T-helper 1 cell treated with Interleukin-12 subunit alpha and Interleukin-12 subunit beta and Interleukin-4 antibody, amounts not matched to agents 30 ng/mL and 1 ng/mL, for 36 hours (primary cell): ENCODE data around the gene ARHGEF4. TPM values are rescaled to one million over a fixed set of nuclear protein-coding genes. Genes with fewer than 3 reads are reported as not detected.

Source experiments
- intact Hi-C: fragments of 100-400 bp; cut with micrococcal nuclease; formaldehyde crosslinking; loops from one replicate; pipeline ENCODE4 v1.15.1; 2024
- total RNA-seq: library from RNA; stranded (reverse); gene quantifications from 2 replicates; pipeline ENCODE4 v1.2.3, GENCODE V29; 2022

The ARHGEF4 gene
- total RNA-seq, 1 donor from 2014 or later, result 0.37 TPM

DNA sequence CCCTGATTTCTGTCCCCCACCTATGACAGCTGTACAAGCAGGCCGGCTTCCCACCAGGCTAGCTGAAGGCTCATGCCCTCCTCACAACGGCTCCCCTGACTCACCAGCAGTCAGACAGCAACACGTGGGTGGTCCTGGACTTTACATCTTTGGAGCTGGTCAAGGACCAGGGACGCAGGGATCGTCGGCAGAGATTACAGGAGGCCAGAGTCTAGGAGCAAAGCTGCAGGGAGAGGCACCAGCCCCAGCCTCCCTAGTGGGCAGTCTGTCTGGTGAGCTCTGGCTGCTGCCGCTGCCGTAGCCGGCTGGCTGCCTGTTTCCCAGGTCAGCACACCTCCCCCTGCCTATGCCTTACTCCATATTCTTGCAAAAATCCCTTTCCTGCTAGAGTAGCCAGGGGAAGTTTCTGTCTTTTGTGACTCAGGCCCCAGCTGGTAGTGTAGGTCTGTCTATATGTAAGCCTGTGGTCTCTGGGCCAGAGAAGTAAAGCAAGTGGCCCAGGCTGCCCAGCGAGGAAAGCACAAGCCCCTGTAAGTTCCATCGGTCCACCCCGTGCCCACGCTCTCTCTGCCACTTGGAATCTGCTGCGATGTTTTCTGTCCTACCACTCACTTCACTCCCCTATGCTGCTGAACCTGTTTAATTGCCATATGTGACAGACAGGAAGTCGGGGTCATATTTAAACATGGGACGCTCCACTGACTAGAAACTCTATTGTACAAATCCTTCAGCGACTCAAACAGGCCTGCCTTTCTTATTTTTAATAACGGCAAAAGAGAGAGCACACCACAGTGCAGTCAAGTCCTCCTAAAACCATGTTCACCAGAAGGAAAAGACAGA is 2.4 kb upstream of the ARHGEF4 start:
- intact Hi-C loops, result no loop called here

DNA sequence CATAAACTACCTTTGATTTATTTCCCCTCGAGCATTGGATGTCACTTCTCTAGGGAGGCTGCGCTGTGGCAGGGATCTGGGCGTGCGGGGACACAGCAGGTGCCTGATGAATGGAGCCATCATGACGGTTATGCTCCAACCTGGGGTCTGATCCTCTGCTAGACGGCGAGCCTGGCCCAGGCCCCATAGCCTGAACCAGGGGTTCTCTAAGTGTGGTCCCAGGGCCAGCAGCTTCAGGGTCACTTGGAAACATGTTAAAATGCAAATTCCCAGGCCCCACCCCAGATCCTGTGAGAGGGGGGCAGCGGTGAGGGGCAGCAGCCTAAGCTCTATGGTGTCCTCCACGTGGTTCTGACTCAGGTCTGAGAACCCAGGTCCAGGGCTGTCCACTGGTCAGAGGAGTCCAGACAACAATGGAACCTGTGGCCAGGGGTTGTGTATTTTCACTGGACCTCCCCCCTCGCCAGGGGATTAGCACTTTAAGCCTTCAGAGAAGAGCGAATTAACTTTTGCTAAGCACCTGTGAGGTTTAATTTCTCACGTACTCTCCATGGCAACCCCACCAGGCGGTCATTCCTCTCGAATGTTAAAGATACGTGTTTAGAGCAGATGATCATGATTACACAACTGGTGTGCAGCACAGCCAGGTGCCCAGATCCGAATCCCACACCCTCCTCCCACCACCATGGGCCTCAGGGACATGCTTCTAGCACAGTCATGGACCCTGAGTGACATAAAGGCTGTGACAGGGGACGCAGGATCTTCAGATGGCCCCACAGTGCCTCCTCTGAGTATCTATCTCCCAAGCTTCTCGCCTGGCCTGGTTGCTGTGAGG is 1.6 kb upstream of the ARHGEF4 start:
- intact Hi-C loops, result no loop called here

- intact Hi-C loops, result loop anchor here (1.0 to 2.0 kb wide), 2 partner anchors 11 to 19 kb away; no protein-coding TSS in a partner anchor
These were observed 1.0 kb upstream of the ARHGEF4 start for GRCh38 chr2:130835766-130836015.

- intact Hi-C loops, result loop anchor here (2.0 kb wide), 1 partner anchor 20 kb away; no protein-coding TSS in a partner anchor
These were observed 579 bp downstream of the ARHGEF4 start for GRCh38 chr2:130837175-130837810.

GRCh38 chr2:130837811-130838565 is 1.3 kb downstream of the ARHGEF4 start:
- intact Hi-C loops, result loop anchor here (2.0 kb wide), 1 partner anchor 21 kb away; no protein-coding TSS in a partner anchor

DNA sequence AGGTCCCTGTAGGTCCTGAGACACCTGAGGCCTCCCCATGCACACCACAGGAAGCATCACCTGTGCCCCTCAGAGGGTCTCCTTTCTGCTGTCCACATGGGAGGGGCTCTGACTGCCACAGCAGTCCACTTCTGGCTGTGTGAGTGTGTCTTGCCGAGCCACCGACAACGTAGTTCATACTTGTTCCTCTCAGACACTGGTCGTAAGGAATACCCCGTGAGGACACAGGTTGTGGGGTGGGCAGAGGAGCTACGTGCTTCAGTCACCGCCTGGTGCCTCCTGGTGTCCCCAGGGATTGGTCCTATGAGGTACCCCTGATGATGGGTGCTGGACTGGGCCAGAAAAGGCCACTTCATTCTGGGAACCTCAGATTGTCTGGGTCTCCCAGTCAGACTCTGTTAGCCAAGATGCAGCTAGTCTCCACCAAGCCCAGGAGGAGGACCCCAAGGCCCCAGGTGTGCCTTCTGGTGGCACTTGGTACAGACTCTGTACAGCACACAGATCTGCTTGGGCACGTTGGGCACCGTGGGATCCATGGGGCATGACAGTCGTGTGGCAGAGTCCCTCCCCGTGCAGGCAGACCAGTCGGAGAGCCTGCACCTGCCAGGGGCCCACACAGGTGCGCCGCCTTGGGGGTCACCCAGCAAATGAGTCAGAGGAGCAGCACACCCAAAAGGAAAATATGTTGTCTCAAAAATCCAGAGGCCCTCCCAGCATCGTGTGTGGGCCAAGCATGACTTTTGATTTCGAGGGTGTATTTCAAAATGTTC is 2.5 kb downstream of the ARHGEF4 start:
- intact Hi-C loops, result no loop called here

GRCh38 chr2:130840506-130840905 is 3.8 kb downstream of the ARHGEF4 start:
- intact Hi-C loops, result no loop called here

DNA sequence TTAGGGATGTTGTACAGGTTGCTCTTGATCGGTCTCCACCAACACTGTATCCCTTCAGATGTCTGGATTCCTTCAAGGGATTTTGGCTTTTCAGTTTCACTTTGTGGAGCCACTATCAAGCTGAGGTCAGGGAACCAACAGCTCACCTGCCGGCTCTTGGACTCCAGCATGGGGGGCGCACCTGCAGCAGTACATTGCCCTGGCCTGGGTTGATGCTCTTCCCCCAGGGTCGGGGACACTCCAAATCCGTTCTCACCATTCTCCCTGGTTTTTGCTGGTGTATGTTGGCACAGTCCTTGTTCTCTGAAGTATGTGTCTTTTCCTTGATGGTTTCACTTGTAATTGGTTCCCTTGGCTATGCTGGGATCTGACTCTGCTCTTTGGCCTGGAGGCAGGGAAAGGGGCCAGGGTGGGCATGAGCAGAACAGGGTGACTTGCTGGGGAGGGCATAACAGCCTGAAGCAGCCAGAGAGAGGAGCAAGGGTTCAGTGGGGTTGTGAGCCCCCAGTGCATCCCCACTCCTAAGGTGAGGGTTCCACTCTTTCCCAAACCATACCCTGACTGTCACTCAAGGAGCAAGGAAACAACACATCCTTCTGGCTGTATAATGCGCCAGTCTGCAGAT is 5.1 kb downstream of the ARHGEF4 start:
- intact Hi-C loops, result no loop called here

- intact Hi-C loops, result no loop called here
These were observed 6.1 kb downstream of the ARHGEF4 start for GRCh38 chr2:130842770-130843169.

DNA sequence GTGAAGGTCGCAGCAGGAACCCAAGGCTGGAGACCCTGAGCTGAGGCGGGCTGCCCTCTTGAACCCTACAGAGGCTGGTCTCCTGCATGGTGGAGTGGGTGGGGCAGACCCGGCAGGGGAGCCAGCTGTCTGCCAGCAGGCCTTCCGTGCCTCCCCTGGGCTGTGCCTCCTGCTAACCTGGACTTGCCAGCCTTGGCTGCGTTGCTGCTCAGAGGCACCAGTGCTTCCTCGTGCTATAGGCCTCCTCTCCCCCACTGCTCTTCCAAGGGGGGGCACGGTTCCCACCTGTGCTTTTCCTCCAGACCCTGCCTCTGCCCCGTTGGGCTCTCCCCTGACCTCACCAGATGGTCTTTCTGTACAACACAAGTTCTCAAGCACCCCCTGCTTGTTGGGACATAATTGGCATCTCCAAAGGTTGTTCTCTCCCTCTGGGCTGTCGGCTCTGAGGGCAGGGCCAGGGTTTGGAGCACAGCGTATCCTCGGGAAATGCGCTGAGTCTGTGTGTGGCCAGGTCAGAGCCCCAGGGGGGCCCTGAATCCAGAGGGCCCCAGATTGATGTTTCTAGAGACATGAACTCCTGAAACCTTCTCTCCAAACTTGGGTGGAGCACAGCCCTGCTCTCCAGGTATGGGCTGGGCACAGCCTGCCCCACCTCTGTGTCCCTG is 6.7 kb downstream of the ARHGEF4 start:
- intact Hi-C loops, result no loop called here

GRCh38 chr2:130844161-130844560 is 7.4 kb downstream of the ARHGEF4 start:
- intact Hi-C loops, result no loop called here

DNA sequence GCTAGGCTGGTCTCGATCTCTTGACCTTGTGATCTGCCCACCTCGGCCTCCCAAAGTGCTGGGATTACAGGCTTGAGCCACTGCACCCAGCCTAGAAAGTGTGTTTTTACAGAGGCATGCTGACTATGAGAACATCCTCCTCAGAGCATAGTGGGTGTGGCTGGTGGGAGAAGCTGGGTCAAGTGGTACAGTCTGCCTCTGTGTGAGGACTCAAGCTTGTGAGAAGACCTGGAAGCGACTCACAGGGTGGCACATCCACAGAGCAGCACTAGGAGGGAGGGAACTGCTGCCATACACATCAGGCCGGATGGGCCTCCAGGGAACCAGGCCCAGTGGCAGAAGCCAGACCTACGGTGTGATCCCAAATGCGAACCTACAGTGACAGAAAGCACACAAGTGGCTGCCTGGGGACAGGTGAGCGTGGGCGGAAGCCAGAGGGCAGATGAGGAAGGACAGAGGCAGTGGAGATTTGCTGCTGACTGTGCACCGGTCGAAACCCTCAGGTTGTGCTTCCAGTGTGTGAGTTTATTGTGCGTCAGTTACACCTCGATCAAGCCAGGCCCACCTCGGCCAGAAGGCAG is 8.9 kb downstream of the ARHGEF4 start:
- intact Hi-C loops, result no loop called here

DNA sequence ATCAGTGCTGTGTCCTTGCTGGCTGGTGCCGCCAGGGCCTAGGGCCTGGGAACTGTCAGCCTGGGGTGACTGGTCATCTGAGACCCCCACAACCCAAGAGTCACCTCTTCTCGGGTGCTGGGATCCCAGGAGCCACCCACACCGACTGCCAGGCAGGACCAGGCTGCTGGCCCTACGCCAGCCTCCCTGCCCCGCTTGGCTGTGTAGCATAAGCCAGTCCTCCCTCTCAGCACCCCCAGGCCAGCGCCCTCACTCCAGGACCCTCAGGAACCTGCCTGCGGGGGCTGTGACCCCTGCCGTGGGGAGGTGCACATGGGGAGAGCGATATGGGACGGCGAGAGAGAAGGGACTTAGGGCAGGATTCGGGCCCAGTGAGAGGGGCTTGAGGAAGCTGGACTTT is 9.5 kb downstream of the ARHGEF4 start:
- intact Hi-C loops, result no loop called here

- intact Hi-C loops, result no loop called here
These were observed 10.1 kb downstream of the ARHGEF4 start for GRCh38 chr2:130846686-130847375.

DNA sequence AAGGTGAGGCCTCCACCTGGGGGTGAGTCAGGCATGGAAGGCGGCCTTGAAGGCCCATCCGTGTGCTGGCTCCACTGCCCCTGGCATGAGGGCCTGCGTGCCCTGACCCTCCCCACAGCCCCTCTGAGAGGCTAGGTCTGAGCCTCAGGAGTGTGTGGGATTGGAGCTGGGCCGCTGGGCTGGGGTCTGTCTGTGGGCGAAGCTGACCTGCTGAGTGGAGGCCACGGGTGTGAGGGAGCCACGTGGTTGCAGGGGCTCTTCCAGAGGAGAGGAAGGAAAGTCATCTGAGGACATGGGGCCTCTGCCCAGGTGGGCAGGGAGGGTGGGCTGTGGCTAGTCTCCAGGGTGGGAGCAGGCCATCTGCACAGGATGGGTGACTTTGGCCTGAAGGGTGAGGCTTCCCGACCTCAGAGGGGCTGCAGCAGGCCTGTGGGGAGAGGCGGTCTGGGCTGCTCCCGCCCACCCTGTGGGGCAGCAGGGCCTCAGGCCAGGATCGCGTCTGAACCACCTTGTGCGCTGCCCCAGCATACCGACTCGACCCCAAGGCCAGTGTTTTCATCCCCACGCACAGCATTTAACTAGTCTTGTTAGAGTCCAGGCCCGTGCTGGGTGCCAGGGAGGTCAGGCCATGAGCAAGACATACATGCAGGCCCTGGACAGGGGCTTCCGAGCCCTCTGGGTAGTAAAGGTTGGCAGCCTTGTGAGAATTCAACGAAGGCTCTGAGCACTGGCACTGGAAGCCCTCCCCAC is 11.2 kb downstream of the ARHGEF4 start:
- intact Hi-C loops, result no loop called here

DNA sequence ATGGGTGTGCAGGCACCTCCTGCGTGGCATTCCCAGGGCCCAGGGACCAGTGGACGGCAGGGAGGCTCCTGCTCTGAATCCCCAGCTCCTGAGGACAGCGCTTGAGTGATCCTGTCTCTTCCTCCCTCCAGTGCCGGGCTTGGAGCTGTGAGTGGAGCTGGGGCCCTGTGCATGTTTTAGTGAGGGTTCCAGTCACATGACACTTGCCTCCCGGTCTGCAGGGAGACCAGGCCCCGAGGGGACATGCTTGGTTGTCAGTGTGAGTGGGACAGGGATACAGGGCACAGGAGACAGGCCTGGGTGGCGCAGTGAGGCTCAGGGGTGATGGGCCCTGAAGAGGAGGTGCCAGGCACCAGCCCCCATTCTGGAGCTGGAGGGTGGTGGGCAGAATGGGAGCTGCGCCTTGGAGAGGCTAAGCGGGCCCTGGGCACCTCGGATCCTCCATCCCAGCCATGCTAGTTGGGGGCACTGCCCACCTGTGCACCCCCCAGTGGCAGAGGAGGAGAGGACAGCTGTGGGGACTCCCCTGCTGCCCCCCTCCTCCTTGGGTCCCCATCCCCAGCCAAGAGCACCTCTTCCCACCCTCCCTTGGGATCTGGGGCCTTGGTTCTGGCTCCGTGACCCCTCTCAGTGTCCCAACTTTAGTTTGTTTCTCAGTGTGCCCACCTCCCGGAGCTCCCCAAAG is 12.0 kb downstream of the ARHGEF4 start:
- intact Hi-C loops, result no loop called here
